Mesothelial cell of epicardium (in vitro differentiated cells): Measurements from ENCODE around the gene GADD45B. TPM values are rescaled to one million over a fixed set of nuclear protein-coding genes. Genes with fewer than 3 reads are reported as not detected.
"Not testable (repeated sequence)": the region's sequence is repeated elsewhere in the genome, so short reads cannot be mapped to it uniquely, and the experiment has no call there.

ENCODE experiments used
- DNase-seq, 2 experiments: peaks; one replicate each; pipeline ENCODE4 v3.0.0; 2021; ENCODE audit warnings: low spot score in 2 of 2; ENCODE audit not compliant: unreplicated experiment in 2 of 2
- H3K27ac Mint-ChIP-seq: 2 replicates; pipeline ENCODE4 v1.8.0; 2021; ENCODE audit warnings: mixed read lengths
- H3K27me3 Mint-ChIP-seq: 2 replicates; pipeline ENCODE4 v1.8.0; 2021; ENCODE audit warnings: low read depth, mixed read lengths
- H3K36me3 Mint-ChIP-seq: 2 replicates; pipeline ENCODE4 v1.8.0; 2021; ENCODE audit warnings: mixed read lengths
- H3K4me1 Mint-ChIP-seq: 2 replicates; pipeline ENCODE4 v1.8.0; 2021; ENCODE audit warnings: mixed read lengths
- H3K4me3 Mint-ChIP-seq: 2 replicates; pipeline ENCODE4 v1.8.0; 2021; ENCODE audit warnings: mild to moderate bottlenecking, moderate library complexity, mixed read lengths
- H3K9me3 Mint-ChIP-seq: 2 replicates; pipeline ENCODE4 v1.8.0; 2021; ENCODE audit warnings: mixed read lengths
- CTCF ChIP-seq: fragments of 200-600 bp; sonication (generic); IDR thresholded peaks from one replicate; pipeline ENCODE4 v1.5.0; 2021; ENCODE audit warnings: antibody characterized with exemption; ENCODE audit not compliant: unreplicated experiment
- total RNA-seq: library from RNA; stranded (reverse); gene quantifications from 3 replicates; pipeline ENCODE4 v1.2.1, GENCODE V29; 2021

Gene GADD45B
- total RNA-seq, 1 donor from 2014 or later = 80.0 TPM

GRCh38 chr19:2454962-2455850 lies 20.7 kb upstream of the GADD45B start:
- H3K36me3 Mint-ChIP-seq = peaks cover under 1% of the 10 kb centered on the region
- H3K4me1 Mint-ChIP-seq = peaks cover 13% of the 10 kb centered on the region
- TF ChIP-seq CTCF = no peak
- DNase-seq = no peak
- H3K27ac Mint-ChIP-seq = peak overlapping the region; percentile 86
- H3K4me3 Mint-ChIP-seq = peak overlapping the region; percentile 85
- H3K27me3 Mint-ChIP-seq = no peaks in the 10 kb centered on the region
- H3K9me3 Mint-ChIP-seq = no peaks in the 10 kb centered on the region

GRCh38 chr19:2455851-2456570 lies 19.9 kb upstream of the GADD45B start:
- Mint-ChIP-seq H3K27ac (peak overlapping the region; percentile 56), H3K9me3 (no peaks in the 10 kb centered on the region), H3K27me3 (no peaks in the 10 kb centered on the region), H3K4me1 (peaks cover 14% of the 10 kb centered on the region), H3K4me3 (peak overlapping the region; percentile 85), H3K36me3 (no peaks in the 10 kb centered on the region)
- TF ChIP-seq CTCF = no peak
- DNase-seq = peak in 1 of 2 experiments; percentile 54

- Mint-ChIP-seq H3K27ac (peak overlapping the region; percentile 97), H3K4me3 (peak overlapping the region; percentile 75), H3K36me3 (no peaks in the 10 kb centered on the region), H3K27me3 (no peaks in the 10 kb centered on the region), H3K9me3 (no peaks in the 10 kb centered on the region), H3K4me1 (peaks cover 20% of the 10 kb centered on the region)
- TF ChIP-seq CTCF = no peak
- DNase-seq = no peak
Measured at GRCh38 chr19:2457394-2458037, 18.4 kb upstream of the GADD45B start.

GRCh38 chr19:2458054-2458453 lies 17.9 kb upstream of the GADD45B start:
- H3K27ac Mint-ChIP-seq = no peak overlapping the region
- H3K36me3 Mint-ChIP-seq = no peaks in the 10 kb centered on the region
- H3K4me1 Mint-ChIP-seq = peaks cover 22% of the 10 kb centered on the region
- TF ChIP-seq CTCF = no peak
- no peak overlapping the region for H3K4me3 Mint-ChIP-seq
- H3K27me3 Mint-ChIP-seq = no peaks in the 10 kb centered on the region
- DNase-seq = no peak
- H3K9me3 Mint-ChIP-seq = no peaks in the 10 kb centered on the region

- not testable (repeated sequence) for H3K36me3 Mint-ChIP-seq, H3K27ac Mint-ChIP-seq, H3K27me3 Mint-ChIP-seq, H3K4me3 Mint-ChIP-seq, H3K9me3 Mint-ChIP-seq, DNase-seq
- peaks cover 22% of the 10 kb centered on the region for H3K4me1 Mint-ChIP-seq
Measured at GRCh38 chr19:2458776-2459175, 17.2 kb upstream of the GADD45B start.

- TF ChIP-seq CTCF = no peak
- peaks cover 15% of the 10 kb centered on the region for H3K4me1 Mint-ChIP-seq
- no peak for DNase-seq
- H3K4me3 Mint-ChIP-seq = no peak overlapping the region
- H3K27me3 Mint-ChIP-seq = no peaks in the 10 kb centered on the region
- no peaks in the 10 kb centered on the region for H3K9me3 Mint-ChIP-seq
- H3K36me3 Mint-ChIP-seq = no peaks in the 10 kb centered on the region
- H3K27ac Mint-ChIP-seq = no peak overlapping the region
Measured at GRCh38 chr19:2460245-2460644, 15.7 kb upstream of the GADD45B start.
